ENCODE data around the gene ELK4. TPM values are rescaled to one million over a fixed set of nuclear protein-coding genes. Genes with fewer than 3 reads are reported as not detected.

ELK4 gene
- total and polyA plus RNA-seq, 8 donors = 3.5 to 38.7 (median 11.7) TPM

GRCh38 chr1:205632669-205633169 lies 908 bp upstream of the ELK4 start:
- DNase-seq = peak in 1 of 2 donors; percentile 7
- Histone ChIP-seq H3K9me3 (no peaks in the 10 kb centered on the region), H3K4me1 (peaks cover 18 to 52% (median 29%) of the 10 kb centered on the region in 4 donors), H3K27me3 (no peaks in the 10 kb centered on the region), H3K36me3 (no peaks in the 10 kb centered on the region), H3K27ac (peak overlapping the region in 4 of 5 donors; percentile 93 to 99 (median 97)), H3K4me3 (peak overlapping the region; percentile 56 to 83 (median 69))
- intact Hi-C loops (cut with DNase I; ENCODE audit: low total_unique reads) = loop anchor here (2.0 kb wide), 1 partner anchor 40 kb away; no protein-coding TSS in a partner anchor
- 49 to 62% (median 58%) methylated on average over 3 of the region's 3 CpGs for WGBS, 5 donors
- no peak for TF ChIP-seq CTCF (IDR thresholded peaks at IDR 0.05)
- no peak for TF ChIP-seq EP300 (IDR thresholded peaks at IDR 0.05)
- TF ChIP-seq POLR2AphosphoS5 (IDR thresholded peaks at IDR 0.05) = no peak
- no peak for TF ChIP-seq POLR2A (IDR thresholded peaks at IDR 0.05)

- TF ChIP-seq EP300 (IDR thresholded peaks at IDR 0.05) = no peak
- peak in 1 of 3 donors; percentile 29 for TF ChIP-seq POLR2AphosphoS5 (IDR thresholded peaks at IDR 0.05)
- TF ChIP-seq POLR2A (IDR thresholded peaks at IDR 0.05) = no peak
- peak in 1 of 7 experiments; percentile 7 for TF ChIP-seq CTCF (IDR thresholded peaks at IDR 0.05)
- Histone ChIP-seq H3K27me3 (no peaks in the 10 kb centered on the region), H3K27ac (peak overlapping the region; percentile 93 to 100 (median 98)), H3K36me3 (peaks cover 0 to 4% (median 0%) of the 10 kb centered on the region in 4 donors), H3K9me3 (no peaks in the 10 kb centered on the region), H3K4me3 (peak overlapping the region; percentile 56 to 83 (median 69)), H3K4me1 (peaks cover 18 to 52% (median 35%) of the 10 kb centered on the region in 4 donors)
- intact Hi-C loops (cut with DNase I; ENCODE audit: low total_unique reads) = no loop called here
- peak; percentile 70 to 93 for DNase-seq
- WGBS, 5 donors = 0 to 1% (median 0%) methylated on average over 33 to 81 of the region's 81 CpGs
Measured at GRCh38 chr1:205631010-205631767, 622 bp downstream of the ELK4 start.

- H3K27me3 ChIP-seq = no peaks in the 10 kb centered on the region
- peak overlapping the region; percentile 93 to 100 (median 98) for H3K27ac ChIP-seq
- no peaks in the 10 kb centered on the region for H3K9me3 ChIP-seq
- intact Hi-C loops (cut with DNase I; ENCODE audit: low total_unique reads) = no loop called here
- no peak for TF ChIP-seq CTCF (IDR thresholded peaks at IDR 0.05)
- no peak for TF ChIP-seq POLR2A (IDR thresholded peaks at IDR 0.05)
- no peak for TF ChIP-seq EP300 (IDR thresholded peaks at IDR 0.05)
- no peak for TF ChIP-seq POLR2AphosphoS5 (IDR thresholded peaks at IDR 0.05)
- DNase-seq = no peak
- H3K4me1 ChIP-seq = peaks cover 18 to 58% (median 40%) of the 10 kb centered on the region in 4 donors
- H3K4me3 ChIP-seq = peak overlapping the region; percentile 56 to 83 (median 69)
- 3 to 7% (median 7%) methylated on average over 3 of the region's 3 CpGs for WGBS, 5 donors
- peaks cover 0 to 4% (median under 1%) of the 10 kb centered on the region in 4 donors for H3K36me3 ChIP-seq
Measured at GRCh38 chr1:205630651-205631009, 1.2 kb downstream of the ELK4 start.

GRCh38 chr1:205630241-205630640 lies 1.6 kb downstream of the ELK4 start:
- peak overlapping the region in 3 of 4 donors; percentile 56 to 83 (median 62) for H3K4me3 ChIP-seq
- intact Hi-C loops (cut with DNase I; ENCODE audit: low total_unique reads) = no loop called here
- peak in 1 of 2 donors; percentile 70 for DNase-seq
- H3K27ac ChIP-seq = peak overlapping the region in 4 of 5 donors; percentile 93 to 99 (median 97)
- H3K4me1 ChIP-seq = peaks cover 18 to 61% (median 40%) of the 10 kb centered on the region in 4 donors
- peaks cover 0 to 4% (median 2%) of the 10 kb centered on the region in 4 donors for H3K36me3 ChIP-seq
- WGBS, 5 donors = 4 to 8% (median 5%) methylated on average over 3 of the region's 3 CpGs
- H3K9me3 ChIP-seq = no peaks in the 10 kb centered on the region
- no peaks in the 10 kb centered on the region for H3K27me3 ChIP-seq
- no peak for TF ChIP-seq CTCF (IDR thresholded peaks at IDR 0.05)
- TF ChIP-seq POLR2AphosphoS5 (IDR thresholded peaks at IDR 0.05) = no peak
- no peak for TF ChIP-seq POLR2A (IDR thresholded peaks at IDR 0.05)
- no peak for TF ChIP-seq EP300 (IDR thresholded peaks at IDR 0.05)
